Hematopoietic multipotent progenitor cell treated with erythropoietin and hydrocortisone succinate and interleukin-3 and kit ligand, for 6 days (in vitro differentiated cells): ENCODE measurements around the gene UROS.

Experiments used
- DNase-seq: peaks from one replicate; pipeline ENCODE4 v3.0.0-alpha.2; 2015

UROS gene

DNA sequence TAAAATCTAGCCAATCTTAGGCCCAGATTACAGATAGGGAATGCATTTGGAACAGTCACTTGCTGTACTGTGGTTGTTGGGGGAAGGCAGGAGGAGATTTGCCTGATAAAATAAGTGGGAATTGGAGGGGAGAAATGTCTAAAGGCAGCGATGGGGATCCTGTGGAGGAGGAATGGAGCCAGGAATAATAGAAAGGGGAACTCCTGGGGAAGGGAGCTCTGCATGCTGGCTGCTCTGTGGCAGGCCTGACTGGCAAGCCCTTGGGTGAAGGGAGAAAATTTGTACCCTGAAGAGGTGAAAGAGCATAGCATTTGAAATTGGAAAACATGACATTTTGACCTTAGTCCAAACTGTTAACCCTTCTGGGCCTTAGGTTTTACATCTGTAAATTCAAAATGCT lies 61.1 kb downstream of the UROS start:
- no peak for DNase-seq

- DNase-seq = no peak
Observed at GRCh38 chr10:125757742-125758141, 65.3 kb downstream of the UROS start.

- DNase-seq = no peak
Observed at GRCh38 chr10:125756853-125757487, 66.1 kb downstream of the UROS start.

GRCh38 chr10:125756196-125756595 lies 66.9 kb downstream of the UROS start:
- no peak for DNase-seq

DNA sequence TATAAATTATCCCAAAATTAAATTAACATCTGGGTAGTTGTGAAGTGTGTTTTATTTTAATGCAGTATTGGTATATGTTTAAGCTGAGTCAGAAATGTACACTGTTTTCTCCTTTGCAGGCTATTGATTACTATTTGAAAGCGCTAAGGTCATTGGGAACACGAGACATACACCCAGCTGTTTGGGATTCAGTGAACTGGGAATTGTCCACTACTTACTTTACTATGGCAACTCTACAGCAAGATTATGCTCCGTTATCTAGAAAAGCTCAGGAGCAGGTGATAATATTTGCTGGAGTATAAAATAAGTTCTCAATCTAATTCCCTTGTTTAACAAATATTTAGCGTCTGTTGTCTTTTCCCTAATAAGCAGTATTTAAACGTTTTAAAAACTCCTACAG lies 75.6 kb downstream of the UROS start:
- no peak for DNase-seq

GRCh38 chr10:125744909-125745308 lies 78.1 kb downstream of the UROS start:
- no peak for DNase-seq

GRCh38 chr10:125742465-125742864 lies 80.6 kb downstream of the UROS start:
- peak; percentile 49 for DNase-seq

DNA sequence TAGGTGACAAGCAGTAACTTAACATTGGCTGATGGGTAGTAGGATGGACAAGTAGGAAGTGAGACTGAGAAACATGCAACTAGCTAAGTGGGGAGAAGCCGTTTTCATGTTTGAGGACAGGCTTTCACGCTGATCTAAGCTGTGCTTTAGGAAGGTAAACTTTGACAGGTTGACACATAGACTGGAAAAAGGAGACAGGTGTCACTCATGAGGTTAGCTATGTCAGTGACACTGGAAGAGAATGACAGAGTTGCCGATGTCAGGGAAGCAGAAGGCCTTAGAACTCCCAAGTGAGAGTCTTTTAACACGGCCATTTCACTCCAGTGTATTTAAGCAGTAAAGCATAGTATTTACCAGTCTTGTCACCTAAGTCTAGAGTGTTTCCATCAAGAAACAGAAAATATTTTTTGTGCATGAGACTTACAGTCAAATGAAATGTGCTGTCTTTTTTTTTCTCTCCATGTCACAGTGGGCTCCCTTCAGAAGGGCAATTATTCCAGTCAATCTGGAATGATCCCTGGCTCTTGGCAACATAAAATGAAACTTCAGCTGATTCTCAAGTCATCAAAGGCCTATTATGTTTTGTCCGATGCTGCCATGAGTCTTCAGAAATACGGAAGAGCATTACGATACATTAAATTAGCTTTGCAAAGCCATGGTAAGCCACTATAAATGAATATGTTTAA lies 82.9 kb downstream of the UROS start:
- no peak for DNase-seq
